GM18873 (cell line): ENCODE results near the gene GOLPH3L.
"Not testable (repeated sequence)": the region's sequence is repeated elsewhere in the genome, so short reads cannot be mapped to it uniquely, and the experiment has no call there.

Experiments used
- ATAC-seq: cut with Tn5 transposase; IDR thresholded peaks from one replicate; pipeline ENCODE4 v1.9.1; 2021; ENCODE audit warnings: mild to moderate bottlenecking, moderate library complexity, moderate number of reproducible peaks; ENCODE audit not compliant: unreplicated experiment, low FRiP score

GOLPH3L gene

GRCh38 chr1:150619576-150620509 is 77.1 kb downstream of the GOLPH3L start:
- no peak for ATAC-seq

GRCh38 chr1:150615346-150616201 is 81.4 kb downstream of the GOLPH3L start:
- no peak for ATAC-seq

GRCh38 chr1:150613061-150613920 is 83.7 kb downstream of the GOLPH3L start:
- ATAC-seq, result no peak

GRCh38 chr1:150612014-150612345 is 85.0 kb downstream of the GOLPH3L start:
- ATAC-seq, result no peak

- ATAC-seq, result no peak
These were observed 86.4 kb downstream of the GOLPH3L start for GRCh38 chr1:150610576-150610975.

DNA sequence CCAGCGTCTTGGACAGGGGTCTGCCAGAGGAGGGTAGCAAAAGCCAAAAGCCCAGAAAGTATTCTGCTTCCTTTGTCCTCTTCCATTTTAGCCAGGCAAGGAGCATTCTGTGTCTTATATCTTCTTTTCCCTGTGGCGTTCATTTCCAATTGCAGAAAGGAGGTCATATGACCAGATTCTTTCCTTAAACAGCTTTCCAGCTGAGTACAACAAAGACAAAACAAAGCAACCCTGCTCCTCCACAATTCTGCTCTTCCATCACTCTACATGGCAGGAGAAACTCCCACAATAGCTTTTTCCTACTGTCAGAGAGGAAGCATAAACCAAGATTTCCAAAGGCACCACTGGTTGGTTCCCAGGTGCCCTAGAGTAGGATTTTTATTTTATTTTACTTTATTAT is 87.2 kb downstream of the GOLPH3L start:
- ATAC-seq, result no peak

DNA sequence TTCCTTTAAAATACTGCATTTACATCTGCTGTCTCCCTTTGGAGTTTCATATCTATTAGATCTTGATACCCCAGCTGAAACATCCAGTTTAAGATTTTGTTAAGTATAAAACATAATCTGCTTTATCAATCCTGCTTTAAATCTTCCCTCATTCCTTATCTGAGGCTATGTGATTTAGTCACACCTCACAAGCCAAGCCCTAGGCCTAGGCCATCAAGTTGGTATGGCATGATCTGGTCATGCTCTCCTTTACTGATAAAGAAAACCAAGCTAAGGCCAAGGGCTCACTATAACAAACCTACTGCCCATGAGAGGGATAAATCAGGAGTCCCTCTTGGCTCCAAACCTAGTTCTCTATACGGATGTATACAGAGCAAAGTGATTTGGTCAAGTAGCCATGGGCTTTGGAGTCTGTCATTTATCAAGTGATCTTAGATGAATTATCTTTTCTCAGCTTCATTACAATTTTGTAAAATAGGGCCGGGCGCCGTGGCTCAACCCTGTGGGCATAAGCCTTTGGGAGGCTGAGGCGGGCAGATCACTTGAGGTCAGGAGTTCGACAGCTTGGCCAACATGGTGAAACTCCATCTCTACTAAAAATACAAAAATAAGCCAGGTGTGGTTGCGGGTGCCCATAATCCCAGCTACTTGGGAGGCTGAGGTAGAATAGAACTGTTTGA is 90.4 kb downstream of the GOLPH3L start:
- no peak for ATAC-seq

- ATAC-seq, result not testable (repeated sequence)
These were observed 91.6 kb downstream of the GOLPH3L start for GRCh38 chr1:150605451-150605731.

DNA sequence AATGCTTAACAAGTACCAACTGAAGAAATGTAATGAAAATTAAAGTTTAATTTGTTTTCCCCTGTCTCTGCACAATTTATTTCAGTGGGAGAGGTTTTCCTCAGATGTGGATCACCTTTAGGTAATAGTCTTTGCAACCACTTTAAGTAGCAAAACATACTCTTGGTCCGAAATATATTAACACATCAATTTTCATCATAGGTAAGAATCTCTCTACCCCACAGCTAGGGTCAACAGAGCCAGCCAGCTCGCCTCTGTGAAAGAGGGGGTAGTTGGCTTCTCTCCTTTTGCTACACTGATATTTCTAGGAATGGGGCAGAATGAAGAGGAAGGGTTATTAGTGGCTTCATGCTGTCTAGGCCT is 92.7 kb downstream of the GOLPH3L start:
- no peak for ATAC-seq

DNA sequence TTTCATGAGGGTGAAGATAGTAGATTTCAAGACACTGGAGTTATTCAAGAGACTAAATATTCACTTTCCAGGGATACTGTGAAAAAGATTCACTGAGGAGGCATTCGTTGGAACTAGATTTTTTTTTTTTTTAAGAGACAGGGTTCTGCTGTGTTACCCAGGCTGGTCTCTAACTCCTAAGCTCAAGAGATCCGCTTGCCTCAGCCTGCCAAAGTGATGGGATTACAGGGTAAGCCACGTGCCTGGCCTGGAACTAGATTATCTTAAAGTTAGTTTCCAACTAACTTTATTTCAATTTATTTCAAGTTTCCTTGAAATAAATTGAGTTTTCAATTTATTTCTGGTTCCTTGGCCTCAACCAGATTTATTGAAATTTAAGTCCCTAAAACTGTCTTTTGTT is 93.2 kb downstream of the GOLPH3L start:
- ATAC-seq, result no peak

GRCh38 chr1:150602372-150602771 is 94.6 kb downstream of the GOLPH3L start:
- not testable (repeated sequence) for ATAC-seq

DNA sequence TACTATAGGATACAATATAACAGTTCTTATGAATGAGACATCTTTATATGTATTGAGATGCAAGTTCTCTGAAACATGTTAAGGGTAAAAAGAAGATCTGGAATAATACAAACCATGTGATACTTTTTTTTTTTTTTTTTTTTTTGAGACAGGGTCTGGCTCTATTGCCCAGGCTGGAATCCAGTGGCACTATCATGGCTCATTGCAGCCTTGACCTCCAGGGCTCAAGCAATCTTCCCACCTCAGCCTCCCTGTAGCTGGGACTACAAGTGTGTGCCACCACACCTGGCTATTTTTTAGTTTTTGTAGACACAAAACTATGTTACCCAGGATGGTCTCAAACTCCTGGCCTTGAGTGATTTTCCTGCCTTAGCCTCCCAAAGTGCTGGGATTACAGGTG is 95.4 kb downstream of the GOLPH3L start:
- no peak for ATAC-seq

DNA sequence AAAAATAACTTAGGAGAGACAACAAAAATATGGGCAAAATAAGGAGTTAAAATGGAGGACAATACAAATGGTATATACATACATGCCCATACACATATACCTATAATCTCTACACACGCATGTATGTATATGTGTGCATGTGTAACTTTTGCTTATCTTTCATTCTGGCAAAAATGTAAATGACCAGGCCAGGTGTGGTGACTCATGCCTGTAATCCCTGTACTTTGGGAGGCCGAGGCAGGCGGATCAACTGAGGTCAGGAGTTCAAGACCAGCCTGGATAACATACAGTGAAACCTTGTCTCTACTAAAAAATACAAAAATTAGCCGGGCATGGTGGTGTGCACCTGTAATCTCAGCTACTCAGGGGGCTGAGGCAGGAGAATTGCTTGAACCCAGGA is 98.6 kb downstream of the GOLPH3L start:
- not testable (repeated sequence) for ATAC-seq

DNA sequence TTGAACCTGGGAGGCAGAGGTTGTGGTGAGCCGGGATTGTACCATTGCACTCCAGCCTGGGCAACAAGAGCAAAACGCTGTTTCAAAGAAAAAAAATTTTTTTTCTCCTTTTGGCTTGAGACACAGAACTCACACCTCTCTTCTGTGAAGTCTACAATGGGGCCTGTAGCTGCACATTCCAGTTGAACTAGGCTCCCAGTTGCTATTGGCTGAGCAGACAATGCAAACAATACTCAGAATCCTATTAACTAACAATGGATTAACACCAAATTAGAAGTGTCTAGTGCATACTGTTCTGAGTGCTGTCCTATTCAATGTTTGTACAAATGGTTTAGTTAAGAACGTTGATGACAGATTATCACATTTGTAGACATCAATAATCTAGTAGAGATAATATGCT is 100.0 kb downstream of the GOLPH3L start:
- no peak for ATAC-seq
